Tibial nerve (tissue), 3 donors: ENCODE data around the gene TMTC3.

Experiments
- POLR2A ChIP-seq, 2 donors: fragments of 450-650 bp; IDR thresholded peaks; one replicate each; pipeline ENCODE4 v1.6.1; 2017; ENCODE audit warnings: antibody characterized with exemption in 2 of 2, mild to moderate bottlenecking in 2 of 2, moderate library complexity in 2 of 2
- TF ChIP-seq, protein P1 (sequence below), 5 experiments: fragments of 200-600 bp in 3 of 5; fragments of 450-650 bp in 2 of 5; sonication (generic) in 3 of 5; IDR thresholded peaks; one replicate each; pipeline ENCODE4 v1.5.1; 2016 to 2019; ENCODE audit warnings: antibody characterized with exemption in 5 of 5, mild to moderate bottlenecking in 3 of 5, moderate library complexity in 2 of 5

DNA sequence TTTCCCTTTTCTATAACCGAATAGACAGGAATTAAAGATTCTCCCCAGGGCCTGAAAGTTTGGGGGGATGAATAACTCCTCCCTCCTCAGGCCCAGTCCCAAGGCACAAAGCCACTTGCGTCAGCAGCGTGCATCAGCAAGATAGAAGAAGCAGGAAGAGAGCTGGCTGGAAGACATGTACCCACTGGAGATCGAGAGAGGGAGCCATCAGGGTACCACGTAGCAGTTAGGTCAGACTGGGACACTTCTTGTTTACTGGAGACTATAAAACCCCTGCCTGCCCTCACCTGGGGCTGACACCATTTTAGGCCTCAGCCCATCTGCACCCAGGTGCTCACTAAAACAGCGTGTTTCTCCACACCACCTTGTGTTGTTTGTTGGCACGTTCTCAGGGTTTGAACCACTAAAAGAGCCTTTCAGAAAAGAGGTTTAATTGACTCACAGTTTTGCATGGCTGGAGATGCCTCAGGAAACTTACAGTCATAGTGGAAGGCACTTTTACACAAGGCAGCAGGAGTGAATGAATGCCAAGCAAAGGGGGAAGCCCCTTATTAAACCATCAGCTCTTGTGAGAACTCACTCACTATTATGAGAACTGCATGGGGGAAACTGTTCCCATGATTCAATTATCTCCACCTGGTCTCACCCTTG, 93.2 kb downstream of the TMTC3 start:
- TF ChIP-seq, protein P1, sequence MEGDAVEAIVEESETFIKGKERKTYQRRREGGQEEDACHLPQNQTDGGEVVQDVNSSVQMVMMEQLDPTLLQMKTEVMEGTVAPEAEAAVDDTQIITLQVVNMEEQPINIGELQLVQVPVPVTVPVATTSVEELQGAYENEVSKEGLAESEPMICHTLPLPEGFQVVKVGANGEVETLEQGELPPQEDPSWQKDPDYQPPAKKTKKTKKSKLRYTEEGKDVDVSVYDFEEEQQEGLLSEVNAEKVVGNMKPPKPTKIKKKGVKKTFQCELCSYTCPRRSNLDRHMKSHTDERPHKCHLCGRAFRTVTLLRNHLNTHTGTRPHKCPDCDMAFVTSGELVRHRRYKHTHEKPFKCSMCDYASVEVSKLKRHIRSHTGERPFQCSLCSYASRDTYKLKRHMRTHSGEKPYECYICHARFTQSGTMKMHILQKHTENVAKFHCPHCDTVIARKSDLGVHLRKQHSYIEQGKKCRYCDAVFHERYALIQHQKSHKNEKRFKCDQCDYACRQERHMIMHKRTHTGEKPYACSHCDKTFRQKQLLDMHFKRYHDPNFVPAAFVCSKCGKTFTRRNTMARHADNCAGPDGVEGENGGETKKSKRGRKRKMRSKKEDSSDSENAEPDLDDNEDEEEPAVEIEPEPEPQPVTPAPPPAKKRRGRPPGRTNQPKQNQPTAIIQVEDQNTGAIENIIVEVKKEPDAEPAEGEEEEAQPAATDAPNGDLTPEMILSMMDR (IDR thresholded peaks at IDR 0.05): no peak
- TF ChIP-seq POLR2A (IDR thresholded peaks at IDR 0.05): no peak
